WTC11 (cell line): ENCODE measurements around the gene RTP5.

Experiments used
- GABPB1 ChIP-seq: sonication (generic); formaldehyde crosslinking; IDR thresholded peaks from 2 replicates; pipeline ENCODE4 v1.8.1; 2023; ENCODE audit warnings: mild to moderate bottlenecking, missing genetic modification reagents
- NR3C1 ChIP-seq: sonication (generic); formaldehyde crosslinking; conservative IDR thresholded peaks from 2 replicates; pipeline ENCODE4 v1.8.1; 2023; ENCODE audit warnings: low read depth, mild to moderate bottlenecking, missing genetic modification reagents
- PREB ChIP-seq: sonication (generic); formaldehyde crosslinking; IDR thresholded peaks from 2 replicates; pipeline ENCODE4 v1.8.1; 2022; ENCODE audit warnings: mild to moderate bottlenecking, missing genetic modification reagents, moderate library complexity, borderline replicate concordance
- SP1 ChIP-seq: sonication (generic); formaldehyde crosslinking; conservative IDR thresholded peaks from 2 replicates; pipeline ENCODE4 v1.8.1; 2022; ENCODE audit warnings: missing genetic modification reagents
- ZNF232 ChIP-seq: sonication (generic); formaldehyde crosslinking; IDR thresholded peaks from 2 replicates; pipeline ENCODE4 v1.8.0; 2022; ENCODE audit warnings: mild to moderate bottlenecking, missing genetic modification reagents
- TF ChIP-seq, protein P1 (sequence below): fragments of 200-600 bp; IDR thresholded peaks from 2 replicates; pipeline ENCODE4 v1.8.0; 2022; ENCODE audit warnings: antibody characterized with exemption
- TF ChIP-seq, protein P2 (sequence below): sonication (generic); formaldehyde crosslinking; IDR thresholded peaks from 2 replicates; pipeline ENCODE4 v1.8.1; 2023; ENCODE audit warnings: mild to moderate bottlenecking, missing genetic modification reagents

DNA sequence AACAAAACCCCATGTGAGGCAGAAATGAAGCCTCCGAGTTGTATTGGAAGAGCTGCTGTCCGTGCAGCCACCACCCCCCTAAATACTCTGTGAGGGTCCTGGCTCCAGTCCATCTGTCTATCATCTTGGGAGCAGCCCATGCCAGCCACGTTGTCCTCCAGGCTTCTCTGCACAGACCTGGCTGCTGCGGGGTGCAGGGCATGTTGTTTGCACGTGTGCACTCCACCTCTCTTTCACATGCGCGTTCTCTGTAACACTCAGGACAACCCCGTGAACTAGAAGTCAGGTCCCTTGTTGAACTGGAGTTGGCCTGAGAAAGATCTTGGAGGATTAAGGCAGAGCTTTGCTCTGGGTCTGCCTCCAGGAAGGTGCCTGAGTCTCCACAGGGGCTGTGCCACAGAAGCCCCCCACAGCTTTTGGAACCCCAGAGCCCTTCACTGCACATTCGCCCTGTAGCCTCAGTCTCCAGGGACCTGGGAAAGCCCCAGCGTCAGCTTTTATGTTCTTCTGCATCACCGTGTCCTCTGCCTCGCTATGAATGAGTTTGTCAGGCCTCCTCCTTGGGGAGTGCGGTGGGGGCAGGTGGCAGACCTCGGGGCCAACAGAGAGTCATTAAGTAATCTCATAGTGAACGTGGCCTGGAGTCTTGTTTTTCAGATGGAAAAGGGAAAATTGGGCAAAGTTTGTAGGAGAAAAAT, 16.6 kb downstream of the RTP5 start:
- no peak for TF ChIP-seq SP1 (CRISPR knock-in tag)
- TF ChIP-seq, protein P1, sequence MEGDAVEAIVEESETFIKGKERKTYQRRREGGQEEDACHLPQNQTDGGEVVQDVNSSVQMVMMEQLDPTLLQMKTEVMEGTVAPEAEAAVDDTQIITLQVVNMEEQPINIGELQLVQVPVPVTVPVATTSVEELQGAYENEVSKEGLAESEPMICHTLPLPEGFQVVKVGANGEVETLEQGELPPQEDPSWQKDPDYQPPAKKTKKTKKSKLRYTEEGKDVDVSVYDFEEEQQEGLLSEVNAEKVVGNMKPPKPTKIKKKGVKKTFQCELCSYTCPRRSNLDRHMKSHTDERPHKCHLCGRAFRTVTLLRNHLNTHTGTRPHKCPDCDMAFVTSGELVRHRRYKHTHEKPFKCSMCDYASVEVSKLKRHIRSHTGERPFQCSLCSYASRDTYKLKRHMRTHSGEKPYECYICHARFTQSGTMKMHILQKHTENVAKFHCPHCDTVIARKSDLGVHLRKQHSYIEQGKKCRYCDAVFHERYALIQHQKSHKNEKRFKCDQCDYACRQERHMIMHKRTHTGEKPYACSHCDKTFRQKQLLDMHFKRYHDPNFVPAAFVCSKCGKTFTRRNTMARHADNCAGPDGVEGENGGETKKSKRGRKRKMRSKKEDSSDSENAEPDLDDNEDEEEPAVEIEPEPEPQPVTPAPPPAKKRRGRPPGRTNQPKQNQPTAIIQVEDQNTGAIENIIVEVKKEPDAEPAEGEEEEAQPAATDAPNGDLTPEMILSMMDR, result no peak
- TF ChIP-seq ZNF232 (CRISPR knock-in tag), result no peak
- no peak for TF ChIP-seq NR3C1 (CRISPR knock-in tag)
- TF ChIP-seq, protein P2, sequence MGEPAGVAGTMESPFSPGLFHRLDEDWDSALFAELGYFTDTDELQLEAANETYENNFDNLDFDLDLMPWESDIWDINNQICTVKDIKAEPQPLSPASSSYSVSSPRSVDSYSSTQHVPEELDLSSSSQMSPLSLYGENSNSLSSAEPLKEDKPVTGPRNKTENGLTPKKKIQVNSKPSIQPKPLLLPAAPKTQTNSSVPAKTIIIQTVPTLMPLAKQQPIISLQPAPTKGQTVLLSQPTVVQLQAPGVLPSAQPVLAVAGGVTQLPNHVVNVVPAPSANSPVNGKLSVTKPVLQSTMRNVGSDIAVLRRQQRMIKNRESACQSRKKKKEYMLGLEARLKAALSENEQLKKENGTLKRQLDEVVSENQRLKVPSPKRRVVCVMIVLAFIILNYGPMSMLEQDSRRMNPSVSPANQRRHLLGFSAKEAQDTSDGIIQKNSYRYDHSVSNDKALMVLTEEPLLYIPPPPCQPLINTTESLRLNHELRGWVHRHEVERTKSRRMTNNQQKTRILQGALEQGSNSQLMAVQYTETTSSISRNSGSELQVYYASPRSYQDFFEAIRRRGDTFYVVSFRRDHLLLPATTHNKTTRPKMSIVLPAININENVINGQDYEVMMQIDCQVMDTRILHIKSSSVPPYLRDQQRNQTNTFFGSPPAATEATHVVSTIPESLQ, result no peak
- TF ChIP-seq GABPB1, result no peak
- no peak for TF ChIP-seq PREB (CRISPR knock-in tag)
